Tibial artery (tissue), 4 donors: ENCODE measurements around the gene UAP1.

ENCODE experiments used
- DNase-seq, 2 donors: peaks; one replicate each; pipeline ENCODE4 v3.0.0-alpha.2; 2019
- H3K27ac ChIP-seq, 2 donors: fragments of 200-600 bp; sonication (generic) in 1 of 2; 1 replicate in 1 of 2; 2 replicates in 1 of 2; pipeline ENCODE4 v1.5.1; 2018 to 2019; ENCODE audit warnings: mild to moderate bottlenecking in 1 of 2
- H3K27me3 ChIP-seq, 2 donors: fragments of 200-600 bp; sonication (generic) in 1 of 2; one replicate each; pipeline versions ENCODE4 v1.5.1 to v1.6.0; 2016 to 2019
- H3K36me3 ChIP-seq, 3 donors: fragments of 200-600 bp; sonication (generic) in 2 of 3; one replicate each; pipeline ENCODE4 v1.5.1; 2016 to 2019; ENCODE audit warnings: mild to moderate bottlenecking in 2 of 3
- H3K4me1 ChIP-seq, 4 donors: fragments of 200-600 bp; sonication (generic) in 2 of 4; 1 replicate in 3 of 4; 2 replicates in 1 of 4; pipeline ENCODE4 v1.5.1; 2016 to 2019
- H3K4me3 ChIP-seq, 2 donors: fragments of 200-600 bp; sonication (generic) in 1 of 2; 1 replicate in 1 of 2; 2 replicates in 1 of 2; pipeline ENCODE4 v1.5.1; 2018 to 2019; ENCODE audit warnings: mild to moderate bottlenecking in 2 of 2
- H3K9me3 ChIP-seq, 3 donors: fragments of 200-600 bp; sonication (generic) in 1 of 3; one replicate each; pipeline ENCODE4 v1.5.1; 2016 to 2019
- CTCF ChIP-seq, 2 experiments: fragments of 200-600 bp in 1 of 2; fragments of 450-650 bp in 1 of 2; IDR thresholded peaks; one replicate each; pipeline ENCODE4 v1.5.1; 2017 to 2019; ENCODE audit warnings: antibody characterized with exemption in 2 of 2, mild to moderate bottlenecking in 1 of 2, moderate library complexity in 1 of 2
- intact Hi-C: fragments of 100-400 bp; cut with DNase I; formaldehyde crosslinking; loops from one replicate; pipeline ENCODE4 v1.15.0; 2023; ENCODE audit warnings: low total_unique reads

The UAP1 gene

GRCh38 chr1:162632698-162633080 lies 71.2 kb downstream of the UAP1 start:
- Histone ChIP-seq H3K9me3 (no peaks in the 10 kb centered on the region), H3K27ac (peak overlapping the region; percentile 83), H3K4me1 (peaks cover 0 to 54% (median 26%) of the 10 kb centered on the region in 4 donors), H3K36me3 (no peaks in the 10 kb centered on the region), H3K27me3 (no peaks in the 10 kb centered on the region), H3K4me3 (peak overlapping the region; percentile 58 to 59)
- DNase-seq = no peak
- intact Hi-C loops = loop anchor here (5.0 kb wide), 1 partner anchor 70 kb away; the partner anchor contains the start of gene UAP1
- no peak for TF ChIP-seq CTCF (IDR thresholded peaks at IDR 0.05)

GRCh38 chr1:162633081-162633762 lies 71.7 kb downstream of the UAP1 start:
- peaks cover 0 to 54% (median 26%) of the 10 kb centered on the region in 4 donors for H3K4me1 ChIP-seq
- H3K4me3 ChIP-seq = peak overlapping the region; percentile 58 to 59
- no peak for TF ChIP-seq CTCF (IDR thresholded peaks at IDR 0.05)
- no peaks in the 10 kb centered on the region for H3K27me3 ChIP-seq
- H3K36me3 ChIP-seq = no peaks in the 10 kb centered on the region
- intact Hi-C loops = loop anchor here (5.0 kb wide), 1 partner anchor 71 kb away; the partner anchor contains the start of gene UAP1
- peak in 1 of 2 donors; percentile 43 for DNase-seq
- peak overlapping the region; percentile 83 for H3K27ac ChIP-seq
- no peaks in the 10 kb centered on the region for H3K9me3 ChIP-seq

DNA sequence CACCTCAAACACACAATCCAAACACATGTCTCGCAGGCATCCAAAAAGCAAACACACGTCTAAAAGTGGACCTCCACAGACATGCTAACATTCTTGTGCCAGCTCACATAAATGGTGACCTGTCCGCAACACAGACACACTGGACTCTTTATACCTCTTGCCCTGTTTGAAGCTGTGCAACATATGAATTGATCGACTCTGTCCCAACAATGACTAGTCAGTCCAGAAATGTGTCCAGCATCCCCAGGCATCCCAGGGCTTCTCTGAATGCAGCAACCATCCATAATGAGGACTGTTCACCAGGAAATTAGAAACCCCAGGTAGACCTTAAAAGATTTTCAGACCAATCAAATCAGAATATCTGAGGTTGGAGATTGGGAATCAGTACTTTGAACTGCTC lies 73.9 kb downstream of the UAP1 start:
- Histone ChIP-seq H3K4me3 (peak overlapping the region; percentile 58 to 59), H3K9me3 (no peaks in the 10 kb centered on the region), H3K36me3 (no peaks in the 10 kb centered on the region), H3K4me1 (peaks cover 0 to 48% (median 27%) of the 10 kb centered on the region in 4 donors), H3K27ac (peak overlapping the region; percentile 83), H3K27me3 (no peaks in the 10 kb centered on the region)
- no peak for DNase-seq
- no peak for TF ChIP-seq CTCF (IDR thresholded peaks at IDR 0.05)
- intact Hi-C loops = no loop called here

GRCh38 chr1:162639718-162640117 lies 78.2 kb downstream of the UAP1 start:
- H3K4me1 ChIP-seq = peaks cover 0 to 23% (median 13%) of the 10 kb centered on the region in 4 donors
- intact Hi-C loops = no loop called here
- no peaks in the 10 kb centered on the region for H3K36me3 ChIP-seq
- no peaks in the 10 kb centered on the region for H3K27me3 ChIP-seq
- DNase-seq = no peak
- no peak overlapping the region for H3K4me3 ChIP-seq
- H3K27ac ChIP-seq = no peak overlapping the region
- no peaks in the 10 kb centered on the region for H3K9me3 ChIP-seq
- no peak for TF ChIP-seq CTCF (IDR thresholded peaks at IDR 0.05)

DNA sequence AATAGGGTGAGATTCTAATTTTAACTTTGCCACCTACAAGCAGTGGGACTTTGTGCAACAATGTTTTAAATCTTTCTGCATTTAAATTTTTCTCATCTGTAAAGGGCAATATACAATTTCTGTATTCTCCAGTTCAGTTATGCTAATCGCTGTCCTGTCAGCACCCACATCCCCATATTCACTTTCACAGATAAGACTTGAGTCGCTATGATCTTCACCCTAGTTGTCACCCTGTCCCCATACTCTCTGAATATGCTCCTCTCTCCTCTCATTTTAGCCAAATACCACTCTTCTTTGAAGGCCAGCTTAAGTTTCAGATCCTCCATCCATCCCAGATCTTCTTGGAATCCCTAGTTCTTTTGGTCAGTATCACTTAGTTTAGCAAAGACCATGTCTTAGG lies 79.6 kb downstream of the UAP1 start:
- Histone ChIP-seq H3K9me3 (no peaks in the 10 kb centered on the region), H3K36me3 (no peaks in the 10 kb centered on the region), H3K27me3 (no peaks in the 10 kb centered on the region), H3K4me1 (peaks cover 0 to 9% (median 2%) of the 10 kb centered on the region in 4 donors), H3K4me3 (no peak overlapping the region), H3K27ac (no peak overlapping the region)
- DNase-seq = no peak
- no peak for TF ChIP-seq CTCF (IDR thresholded peaks at IDR 0.05)
- intact Hi-C loops = no loop called here
